ENCODE measurements around the gene IGF2R.
"Not testable (repeated sequence)": the region's sequence is repeated elsewhere in the genome, so short reads cannot be mapped to it uniquely, and the experiment has no call there.

The IGF2R gene

GRCh38 chr6:160078883-160079685 lies 110.2 kb downstream of the IGF2R start:
- no peak for DNase-seq

GRCh38 chr6:160079686-160080043 lies 110.8 kb downstream of the IGF2R start:
- no peak for DNase-seq

DNA sequence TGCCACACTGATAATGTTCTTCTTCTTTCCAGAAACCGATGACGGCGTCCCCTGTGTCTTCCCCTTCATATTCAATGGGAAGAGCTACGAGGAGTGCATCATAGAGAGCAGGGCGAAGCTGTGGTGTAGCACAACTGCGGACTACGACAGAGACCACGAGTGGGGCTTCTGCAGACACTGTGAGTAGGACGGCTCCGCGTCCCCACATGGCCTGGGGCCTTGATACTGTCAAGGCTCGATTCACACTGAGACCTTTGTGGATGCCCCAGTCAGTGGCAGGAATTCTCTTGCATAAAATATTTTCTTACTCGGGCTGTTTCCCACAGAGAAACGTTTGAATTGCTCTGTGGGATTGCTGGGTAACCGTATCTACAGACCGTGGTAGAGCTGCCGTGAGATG lies 111.2 kb downstream of the IGF2R start:
- no peak for DNase-seq

- no peak for DNase-seq
Measured at GRCh38 chr6:160081398-160081797, 112.5 kb downstream of the IGF2R start.

DNA sequence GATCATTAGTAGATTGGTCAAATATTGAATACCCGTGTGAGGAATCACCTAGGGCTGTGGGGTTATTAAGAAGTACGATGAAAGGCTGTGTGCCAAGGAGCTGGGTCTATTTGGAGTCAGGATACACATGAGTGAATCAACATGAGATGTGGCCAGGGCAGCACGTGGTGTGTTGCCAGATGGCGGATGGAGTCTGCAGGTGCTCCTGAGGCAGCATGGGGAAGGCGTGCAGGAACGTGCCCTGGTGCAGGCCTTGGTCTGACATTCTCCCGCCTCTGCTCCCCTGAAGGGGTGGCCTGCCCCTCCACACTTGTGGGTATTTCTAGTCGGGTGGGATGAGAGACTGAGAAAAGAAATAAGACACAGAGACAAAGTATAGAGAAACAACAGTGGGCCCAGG lies 113.7 kb downstream of the IGF2R start:
- DNase-seq: no peak

DNA sequence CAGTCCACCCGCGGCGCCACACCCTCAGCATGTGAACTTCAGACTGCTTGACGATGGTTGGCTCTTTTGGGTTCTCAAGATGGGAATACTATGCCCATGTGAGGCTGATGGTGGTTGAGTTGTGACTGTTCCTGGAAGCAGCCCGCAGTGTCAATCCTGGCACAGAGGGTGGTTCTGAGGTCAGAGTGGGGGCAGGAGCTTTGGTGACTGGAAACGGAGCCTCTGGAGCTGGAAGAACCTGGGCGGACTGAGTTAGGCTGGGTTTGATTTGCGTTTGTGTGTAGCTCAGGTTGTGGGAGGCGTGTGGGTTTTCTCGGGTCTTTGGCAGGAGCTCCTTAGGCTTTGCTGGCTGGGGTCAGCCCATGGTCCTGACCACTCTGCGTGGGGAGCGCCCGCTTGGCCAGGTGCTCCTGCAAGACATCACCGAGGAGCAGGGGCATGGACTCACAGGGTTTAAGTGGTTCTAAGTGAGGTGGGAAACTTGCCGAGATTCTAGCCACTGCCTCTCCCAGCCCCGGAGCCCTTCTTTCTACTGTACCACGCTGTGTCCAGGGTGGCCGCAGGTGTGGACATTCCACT lies 115.4 kb downstream of the IGF2R start:
- no peak for DNase-seq

GRCh38 chr6:160085226-160085625 lies 116.3 kb downstream of the IGF2R start:
- no peak for DNase-seq

DNA sequence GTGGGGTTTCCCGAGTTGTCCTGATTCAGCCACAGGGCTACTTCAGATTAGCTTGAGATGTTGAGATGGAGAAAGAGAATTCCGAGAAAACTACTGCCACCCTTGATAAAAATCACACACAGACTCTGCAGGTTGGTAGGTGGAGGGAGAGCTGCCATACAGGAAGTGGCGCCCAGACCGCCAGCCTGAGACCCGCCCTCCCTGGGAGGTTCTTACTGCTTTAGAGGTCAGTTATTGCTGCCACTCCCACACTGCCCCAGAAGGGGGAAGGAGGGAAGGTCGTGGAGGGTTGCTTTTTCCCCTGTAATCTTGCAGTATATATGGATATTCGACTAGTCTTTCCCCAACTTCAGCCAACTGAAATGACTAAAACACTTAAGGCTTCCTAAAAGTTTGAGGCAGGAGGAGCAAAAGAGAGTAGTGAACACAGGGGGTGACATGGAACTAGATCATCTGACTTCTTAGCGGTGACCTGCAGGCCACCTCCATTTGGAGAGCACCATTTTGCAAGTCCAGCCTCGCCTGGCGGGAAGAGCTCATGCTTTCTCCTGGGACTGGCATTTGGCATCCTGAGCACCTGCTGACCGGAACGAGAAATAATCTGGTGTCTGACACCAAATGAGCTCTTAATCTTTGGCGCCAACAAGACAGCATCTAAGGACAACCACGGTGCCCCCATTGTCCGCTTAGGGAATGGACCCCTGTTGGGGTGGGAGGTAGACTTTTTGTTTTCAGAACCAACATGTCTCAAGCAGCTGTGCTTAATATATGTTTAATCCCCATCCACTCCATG lies 117.0 kb downstream of the IGF2R start:
- DNase-seq: no peak

- no peak for DNase-seq
Measured at GRCh38 chr6:160086754-160087153, 117.9 kb downstream of the IGF2R start.

- DNase-seq: no peak
Measured at GRCh38 chr6:160088069-160088783, 119.3 kb downstream of the IGF2R start.

DNA sequence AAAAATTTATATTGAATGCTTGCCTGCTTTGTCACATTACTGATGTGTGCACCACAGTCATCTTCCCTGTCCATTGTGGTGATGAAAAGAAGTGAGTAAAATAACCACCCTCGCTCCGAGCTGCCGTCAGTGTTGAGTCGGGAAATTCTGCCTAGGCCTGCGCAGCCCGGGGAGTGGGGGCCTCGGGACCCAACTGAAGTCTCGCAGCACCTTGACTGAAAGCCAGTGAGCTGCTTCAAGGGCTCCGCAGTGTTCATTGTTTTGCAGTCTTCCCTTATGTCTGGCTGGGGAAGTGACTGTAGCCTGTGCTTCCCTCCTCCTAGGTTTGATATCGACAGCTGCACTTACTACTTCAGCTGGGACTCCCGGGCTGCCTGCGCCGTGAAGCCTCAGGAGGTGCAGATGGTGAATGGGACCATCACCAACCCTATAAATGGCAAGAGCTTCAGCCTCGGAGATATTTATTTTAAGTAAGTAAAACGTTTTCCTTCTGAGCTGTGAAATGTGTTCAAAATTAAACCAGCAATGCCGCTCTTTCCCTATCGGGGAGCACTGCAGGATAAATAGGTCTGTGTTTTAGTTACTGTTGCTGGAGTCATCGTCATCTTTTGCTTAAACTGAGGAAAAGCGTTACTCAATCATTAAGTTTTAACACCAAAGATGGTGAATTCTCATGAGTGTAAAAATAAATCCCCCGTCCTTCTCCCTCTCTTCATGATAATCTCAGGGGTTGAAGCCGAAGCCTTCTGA lies 120.1 kb downstream of the IGF2R start:
- no peak for DNase-seq

DNA sequence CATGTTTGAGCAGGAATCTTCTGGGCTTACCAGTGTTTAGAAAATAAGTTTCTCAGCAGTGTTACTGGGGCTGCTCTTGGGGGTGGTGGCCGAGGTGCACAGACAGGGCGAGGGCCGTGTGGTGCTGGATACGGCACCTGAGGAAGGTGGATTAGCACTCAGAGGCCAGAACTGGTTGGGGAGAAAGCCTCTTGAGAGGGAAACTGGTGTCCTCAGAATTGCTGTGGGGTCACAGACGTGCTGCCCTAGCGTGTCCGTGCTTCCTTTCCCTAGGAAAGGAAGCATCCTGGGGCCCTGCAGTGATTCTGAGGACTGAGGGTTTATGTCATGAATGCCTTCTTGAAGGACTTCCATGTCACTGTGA lies 120.6 kb downstream of the IGF2R start:
- DNase-seq: no peak

DNA sequence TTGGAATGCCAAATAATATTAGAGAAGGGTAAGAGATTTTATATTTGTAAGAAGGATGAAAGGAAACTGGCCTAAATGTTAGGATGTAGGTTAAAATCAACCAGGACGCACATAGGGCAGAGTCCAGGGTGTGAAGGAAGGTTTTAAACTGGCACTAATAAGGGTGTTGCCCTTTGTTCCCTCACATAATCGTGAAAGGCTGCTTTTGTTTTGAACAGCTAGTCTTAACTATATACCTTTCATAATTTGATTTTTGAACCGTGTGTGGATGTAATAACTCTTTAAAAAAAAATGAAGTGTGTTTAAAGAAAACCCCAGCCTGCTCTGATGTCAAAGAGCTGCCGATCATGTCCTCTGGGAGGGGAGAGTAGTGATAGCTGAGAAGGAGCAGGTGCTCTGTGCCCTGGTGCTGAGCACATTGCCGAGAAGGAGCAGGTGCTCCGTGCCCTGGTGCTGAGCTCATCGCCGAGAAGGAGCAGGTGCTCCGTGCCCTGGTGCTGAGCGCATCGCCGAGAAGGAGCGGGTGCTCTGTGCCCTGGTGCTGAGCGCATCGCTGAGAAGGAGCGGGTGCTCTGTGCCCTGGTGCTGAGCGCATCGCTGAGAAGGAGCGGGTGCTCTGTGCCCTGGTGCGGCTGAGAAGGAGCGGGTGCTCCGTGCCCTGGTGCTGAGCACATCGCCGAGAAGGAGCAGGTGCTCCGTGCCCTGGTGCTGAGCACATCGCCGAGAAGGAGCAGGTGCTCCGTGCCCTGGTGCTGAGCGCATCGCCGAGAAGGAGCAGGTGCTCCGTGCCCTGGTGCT lies 121.8 kb downstream of the IGF2R start:
- not testable (repeated sequence) for DNase-seq

DNA sequence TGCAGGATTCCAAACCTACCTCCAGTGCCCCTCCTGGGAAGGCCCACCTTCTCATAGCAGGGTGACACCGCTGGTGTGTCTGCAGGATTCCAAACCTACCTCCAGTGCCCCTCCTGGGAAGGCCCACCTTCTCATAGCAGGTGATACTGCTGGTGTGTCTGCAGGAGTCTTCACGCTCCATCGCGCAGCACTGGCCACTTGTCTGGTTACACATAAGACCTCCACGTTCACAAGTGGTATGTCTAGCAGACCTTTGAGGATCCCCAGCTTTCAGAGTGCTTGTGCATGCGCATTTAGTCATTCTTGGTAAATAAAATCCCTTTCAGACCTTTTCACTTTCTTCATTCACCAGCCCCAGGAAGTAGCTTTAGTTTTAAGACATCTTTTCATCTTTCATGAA lies 123.3 kb downstream of the IGF2R start:
- not testable (repeated sequence) for DNase-seq

GRCh38 chr6:160092602-160093001 lies 123.7 kb downstream of the IGF2R start:
- DNase-seq: no peak

- DNase-seq: no peak
Measured at GRCh38 chr6:160093061-160093460, 124.2 kb downstream of the IGF2R start.

- no peak for DNase-seq
Measured at GRCh38 chr6:160093946-160094345, 125.1 kb downstream of the IGF2R start.

GRCh38 chr6:160095146-160095845 lies 126.4 kb downstream of the IGF2R start:
- no peak for DNase-seq

DNA sequence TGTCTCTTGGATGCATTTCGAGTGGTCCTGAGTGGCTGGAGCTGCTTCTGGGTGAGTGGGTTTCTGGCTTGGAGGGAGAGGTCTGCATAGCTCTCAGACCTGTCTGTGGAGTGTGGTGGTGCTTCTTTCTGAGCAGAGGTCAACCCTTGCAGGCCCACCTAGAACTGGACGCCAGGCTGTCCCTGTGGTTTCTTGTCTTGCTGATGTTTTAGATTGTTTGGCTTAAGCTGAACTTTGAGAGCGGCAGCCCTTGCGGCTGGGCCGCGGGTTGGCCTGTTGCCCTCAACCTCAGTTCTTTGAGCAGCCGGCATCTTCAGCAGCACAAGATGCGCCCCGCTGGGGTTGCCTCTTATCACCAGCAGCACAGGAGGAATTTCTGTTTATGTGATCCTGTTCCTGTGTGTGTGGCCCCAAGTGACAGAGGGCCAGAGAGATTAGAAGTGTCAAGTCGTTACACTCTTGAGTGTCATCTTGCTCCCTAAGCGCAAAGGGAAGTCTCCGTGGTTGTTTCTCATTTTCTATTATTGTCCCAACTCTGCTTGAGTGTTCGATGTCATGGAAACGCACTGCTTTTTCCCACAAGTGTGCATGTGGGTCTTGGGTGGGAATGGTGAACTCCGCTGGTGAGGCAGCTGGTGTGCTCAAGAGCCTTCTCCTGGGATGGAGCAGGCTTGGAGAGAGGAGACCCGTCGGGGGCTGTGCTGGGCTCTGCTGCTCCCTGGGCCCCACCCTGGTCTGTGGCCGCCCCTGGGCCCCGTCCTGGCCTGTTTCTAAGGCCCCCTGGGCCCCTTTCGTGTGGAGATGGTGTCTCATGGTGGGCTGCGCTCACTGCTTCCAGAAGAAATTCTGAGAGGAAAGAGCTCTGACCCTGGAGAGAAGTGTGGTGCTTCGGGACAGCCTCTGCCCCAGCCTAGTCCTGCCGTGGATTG lies 132.7 kb downstream of the IGF2R start:
- DNase-seq: no peak

DNA sequence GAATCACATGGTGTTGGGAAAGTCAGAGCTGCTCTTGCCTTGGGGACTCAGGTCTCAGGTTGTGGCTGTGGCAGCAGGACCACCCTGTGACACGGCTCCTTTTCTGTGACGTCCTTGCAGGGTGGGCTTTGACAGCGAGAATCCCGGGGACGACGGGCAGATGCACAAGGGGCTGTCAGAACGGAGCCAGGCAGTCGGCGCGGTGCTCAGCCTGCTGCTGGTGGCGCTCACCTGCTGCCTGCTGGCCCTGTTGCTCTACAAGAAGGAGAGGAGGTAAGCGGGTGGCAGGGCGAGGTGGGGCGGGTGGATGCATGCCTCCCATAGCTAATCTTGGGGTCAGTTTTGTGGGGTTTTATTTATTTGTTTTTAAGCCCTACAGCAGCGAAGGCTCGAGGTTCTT lies 133.5 kb downstream of the IGF2R start:
- DNase-seq: no peak

Data from stimulated activated CD4-positive, alpha-beta T cell treated with anti-CD3 and anti-CD28 coated beads, Interleukin-4, amount 100 ng/mL, for 1 hour (primary cell).